Endothelial cell of umbilical vein (primary cell): ENCODE data around the gene KLK5. TPM values are rescaled to one million over a fixed set of nuclear protein-coding genes. Genes with fewer than 3 reads are reported as not detected.

Source experiments
- BruUV-seq: library from RNA; stranded (reverse); fragments of 400-500 nt; replicated peaks from 2 replicates; lab custom pipeline; 2021; lab: Mats Ljungman, UMichigan
- CTCF ChIA-PET: fragments of 300-600, 350-600 bp; sonication (Branson Sonifier 250); formaldehyde crosslinking; loops from one replicate; lab custom pipeline; 2021; ENCODE audit warnings: antibody characterized with exemption, inconsistent platforms; lab: Charles Lee
- POLR2A ChIA-PET: fragments of 300-600, 350-600 bp; sonication (Branson Sonifier 250); formaldehyde crosslinking; loops from one replicate; lab custom pipeline; 2021; ENCODE audit warnings: antibody characterized with exemption, inconsistent platforms; lab: Charles Lee
- DNase-seq: peaks from one replicate; pipeline ENCODE4 v3.0.0-alpha.2; 2011; ENCODE audit warnings: low read depth, low spot score
- FAIRE-seq: peaks from 2 replicates; lab custom pipeline; 2011; peaks lifted over from hg19 to GRCh38; lab: Jason Lieb, UNC
- H2AFZ ChIP-seq: 2 replicates; pipeline ENCODE4 v1.6.0; 2012; ENCODE audit warnings: low read depth, low read length, control low read depth, inconsistent platforms
- H3K27ac ChIP-seq: 2 replicates; pipeline ENCODE4 v1.5.1; 2011; ENCODE audit warnings: low read depth, mild to moderate bottlenecking, control low read depth, low read length, moderate library complexity; ENCODE audit not compliant: insufficient read depth
- H3K27me3 ChIP-seq, 2 experiments: 2 replicates each; pipeline versions ENCODE4 v1.6.0 to v1.6.1; 2011; ENCODE audit warnings: low read length in 2 of 2, mixed read lengths in 1 of 2; ENCODE audit not compliant: control insufficient read depth in 2 of 2, insufficient read depth in 2 of 2
- H3K36me3 ChIP-seq, 2 experiments: 2 replicates in 1 of 2; 3 replicates in 1 of 2; pipeline ENCODE4 v1.5.1; 2011; ENCODE audit warnings: low read length in 2 of 2, mild to moderate bottlenecking in 1 of 2, moderate library complexity in 1 of 2; ENCODE audit not compliant: control insufficient read depth in 2 of 2, insufficient read depth in 2 of 2; ENCODE audit errors: extremely low read depth in 1 of 2
- H3K4me1 ChIP-seq: 3 replicates; pipeline ENCODE4 v1.5.1; 2011; ENCODE audit warnings: mild to moderate bottlenecking, low read length; ENCODE audit not compliant: control insufficient read depth, insufficient read depth; ENCODE audit errors: extremely low read depth
- H3K4me2 ChIP-seq: 2 replicates; pipeline ENCODE4 v1.6.1; 2011; ENCODE audit warnings: low read length, control low read depth, mixed read lengths; ENCODE audit not compliant: insufficient read depth
- H3K4me3 ChIP-seq, 3 experiments: fragments of 200-600 bp in 1 of 3; sonication (generic), shearing (Covaris generic) in 1 of 3; replicated peaks in 1 of 3; 2 replicates each; pipeline ENCODE4 v1.5.1; 2011 to 2016; ENCODE audit warnings: control low read depth in 3 of 3, low read length in 3 of 3, mild to moderate bottlenecking in 2 of 3, inconsistent platforms in 1 of 3, low read depth in 1 of 3, moderate library complexity in 1 of 3; ENCODE audit not compliant: insufficient read depth in 1 of 3
- H3K79me2 ChIP-seq: 2 replicates; pipeline ENCODE4 v1.6.0; 2012; ENCODE audit warnings: low read length, inconsistent platforms; ENCODE audit not compliant: control insufficient read depth, insufficient read depth
- H3K9ac ChIP-seq: replicated peaks from 2 replicates; pipeline ENCODE3; 2011; ENCODE audit warnings: low read length, control low read depth; ENCODE audit not compliant: insufficient read depth; ENCODE audit errors: extremely low read depth
- H3K9me1 ChIP-seq: replicated peaks from 3 replicates; pipeline ENCODE4 v1.6.0; 2011; ENCODE audit warnings: mild to moderate bottlenecking, low read length; ENCODE audit not compliant: control insufficient read depth, insufficient read depth; ENCODE audit errors: extremely low read depth
- H3K9me3 ChIP-seq: replicated peaks from 2 replicates; pipeline ENCODE4 v1.5.1; 2012; ENCODE audit warnings: low read length, inconsistent platforms; ENCODE audit not compliant: control insufficient read depth, insufficient read depth
- H4K20me1 ChIP-seq: replicated peaks from 2 replicates; pipeline ENCODE3; 2011; ENCODE audit warnings: mild to moderate bottlenecking, low read length; ENCODE audit not compliant: control insufficient read depth, insufficient read depth; ENCODE audit errors: extremely low read depth
- CTCF ChIP-seq, 2 donors: IDR thresholded peaks; 1 replicate in 1 of 2; 2 replicates in 1 of 2; pipeline ENCODE4 v1.5.1; 2011; ENCODE audit warnings: low read length in 2 of 2, mild to moderate bottlenecking in 2 of 2, moderate library complexity in 2 of 2, control low read depth in 1 of 2, inconsistent platforms in 1 of 2, low read depth in 1 of 2; ENCODE audit not compliant: insufficient read depth in 1 of 2; ENCODE audit errors: extremely low read depth in 1 of 2
- EZH2 ChIP-seq: IDR thresholded peaks from 2 replicates; pipeline ENCODE4 v1.6.1; 2012; ENCODE audit warnings: borderline replicate concordance, low read depth, mild to moderate bottlenecking, moderate library complexity, low read length, inconsistent platforms; ENCODE audit not compliant: severe bottlenecking
- FOS ChIP-seq: IDR thresholded peaks from 2 replicates; pipeline ENCODE4 v1.6.1; 2011; ENCODE audit warnings: mild to moderate bottlenecking, low read length, moderate library complexity, borderline replicate concordance; ENCODE audit not compliant: insufficient read depth
- GATA2 ChIP-seq: IDR thresholded peaks from 2 replicates; pipeline ENCODE4 v1.7.0; 2011; ENCODE audit warnings: low read depth, mild to moderate bottlenecking, moderate library complexity, mixed read lengths, low read length; ENCODE audit not compliant: insufficient read length, insufficient read depth
- JUN ChIP-seq: IDR thresholded peaks from 2 replicates; pipeline ENCODE4 v1.6.1; 2011; ENCODE audit warnings: borderline replicate concordance, low read depth; ENCODE audit not compliant: insufficient read length, insufficient read depth
- MAX ChIP-seq: IDR thresholded peaks from 2 replicates; pipeline ENCODE4 v1.6.1; 2011; ENCODE audit not compliant: insufficient read depth, insufficient read length
- MYC ChIP-seq: IDR thresholded peaks from one replicate; pipeline ENCODE4 v1.6.1; 2011; ENCODE audit warnings: mild to moderate bottlenecking, low read depth, low read length
- POLR2A ChIP-seq: IDR thresholded peaks from 2 replicates; pipeline ENCODE4 v1.6.1; 2012; ENCODE audit warnings: low read depth, mild to moderate bottlenecking, control low read depth, low read length
- POLR2AphosphoS5 ChIP-seq: IDR thresholded peaks from 2 replicates; pipeline ENCODE4 v1.6.1; 2012; ENCODE audit warnings: low read depth, mild to moderate bottlenecking, control low read depth, low read length, moderate library complexity; ENCODE audit not compliant: insufficient read depth
- dilution Hi-C: fragments of 300-500 bp; cut with MboI; formaldehyde crosslinking; loops from one replicate; pipeline ENCODE4 v1.15.0; 2019; ENCODE audit warnings: low sequenced_read_pairs; ENCODE audit not compliant: extremely low pct_ligation_motif_present
- intact Hi-C: fragments of 100-400 bp; cut with micrococcal nuclease; formaldehyde crosslinking; loops from one replicate; pipeline ENCODE4 v1.10.0; 2022
- polyA plus RNA-seq, 4 experiments: library from polyadenylated mRNA; depleted of rRNA in 3 of 4; stranded (reverse) in 3 of 4; unstranded in 1 of 4; fragments of >200 nt; gene quantifications; 2 replicates each; pipeline versions ENCODE4 v1.2.1 to v1.2.3, GENCODE V29; 2011 to 2012; ENCODE audit warnings: missing spikeins in 1 of 4
- total RNA-seq: library from RNA; stranded (reverse); gene quantifications from 2 replicates; pipeline ENCODE4 v1.2.3, GENCODE V29; 2021

Gene KLK5
- total and polyA plus RNA-seq, 2 donors (not counting 3 experiments of a cell fraction or from before 2014, with no cell fraction given) = not detected

- intact Hi-C loops = no loop called here
- dilution Hi-C loops = no loop called here
- H3K36me3 ChIP-seq = no peaks in the 10 kb centered on the region
- no peak overlapping the region for H3K4me3 ChIP-seq
- ChIA-PET CTCF (interaction anchor here (0.6 to 3.4 kb wide), 2 partner anchors 88 to 168 kb away, joined by 3 to 35 read pairs; no protein-coding TSS in a partner anchor), POLR2A (no interaction called here)
- H3K27ac ChIP-seq = no peak overlapping the region
- no TSS peak for BruUV-seq
- TF ChIP-seq JUN (no peak), POLR2AphosphoS5 (no peak), GATA2 (no peak)
- H3K79me2 ChIP-seq = no peaks in the 10 kb centered on the region
- FAIRE-seq (no peak), DNase-seq (no peak)
- no peaks in the 10 kb centered on the region for H3K9me1 ChIP-seq
- no peaks in the 10 kb centered on the region for H4K20me1 ChIP-seq
- H3K4me2 ChIP-seq = no peak overlapping the region
- H3K9me3 ChIP-seq = no peaks in the 10 kb centered on the region
- H2AFZ ChIP-seq = no peak overlapping the region
- no peaks in the 10 kb centered on the region for H3K4me1 ChIP-seq
- no peak overlapping the region for H3K9ac ChIP-seq
- peaks cover 0 to 2% of the 10 kb centered on the region in 2 experiments for H3K27me3 ChIP-seq
Measured at GRCh38 chr19:50928831-50929230, 24.0 kb downstream of the KLK5 start.

GRCh38 chr19:50926144-50926543 lies 26.7 kb downstream of the KLK5 start:
- no peaks in the 10 kb centered on the region for H4K20me1 ChIP-seq
- no peak overlapping the region for H2AFZ ChIP-seq
- TF ChIP-seq MYC (no peak), EZH2 (no peak), POLR2A (no peak), FOS (no peak), GATA2 (no peak), CTCF (IDR thresholded peaks at IDR 0.05; ENCODE audit: extremely low read depth in 1 of 2, insufficient read depth in 1 of 2, low read depth in 1 of 2, low read length in 2 of 2) (no peak), MAX (no peak), POLR2AphosphoS5 (no peak), JUN (no peak)
- intact Hi-C loops (no loop called here), dilution Hi-C loops (no loop called here)
- DNase-seq (no peak), FAIRE-seq (no peak)
- H3K27ac ChIP-seq = no peak overlapping the region
- POLR2A ChIA-PET = no interaction called here
- H3K9me1 ChIP-seq = no peaks in the 10 kb centered on the region
- H3K9me3 ChIP-seq = no peaks in the 10 kb centered on the region
- H3K4me3 ChIP-seq = no peak overlapping the region
- H3K4me1 ChIP-seq = no peaks in the 10 kb centered on the region
- H3K36me3 ChIP-seq = no peaks in the 10 kb centered on the region
- no TSS peak for BruUV-seq
- no peaks in the 10 kb centered on the region for H3K79me2 ChIP-seq
- CTCF ChIA-PET = interaction anchor here (0.6 kb wide), 1 partner anchor 261 kb away, joined by 4 read pairs; no protein-coding TSS in a partner anchor
- no peak overlapping the region for H3K9ac ChIP-seq
- H3K27me3 ChIP-seq = peaks cover 0 to 5% of the 10 kb centered on the region in 2 experiments
- no peak overlapping the region for H3K4me2 ChIP-seq
